ENCODE data around the gene PACSIN1.

DNA sequence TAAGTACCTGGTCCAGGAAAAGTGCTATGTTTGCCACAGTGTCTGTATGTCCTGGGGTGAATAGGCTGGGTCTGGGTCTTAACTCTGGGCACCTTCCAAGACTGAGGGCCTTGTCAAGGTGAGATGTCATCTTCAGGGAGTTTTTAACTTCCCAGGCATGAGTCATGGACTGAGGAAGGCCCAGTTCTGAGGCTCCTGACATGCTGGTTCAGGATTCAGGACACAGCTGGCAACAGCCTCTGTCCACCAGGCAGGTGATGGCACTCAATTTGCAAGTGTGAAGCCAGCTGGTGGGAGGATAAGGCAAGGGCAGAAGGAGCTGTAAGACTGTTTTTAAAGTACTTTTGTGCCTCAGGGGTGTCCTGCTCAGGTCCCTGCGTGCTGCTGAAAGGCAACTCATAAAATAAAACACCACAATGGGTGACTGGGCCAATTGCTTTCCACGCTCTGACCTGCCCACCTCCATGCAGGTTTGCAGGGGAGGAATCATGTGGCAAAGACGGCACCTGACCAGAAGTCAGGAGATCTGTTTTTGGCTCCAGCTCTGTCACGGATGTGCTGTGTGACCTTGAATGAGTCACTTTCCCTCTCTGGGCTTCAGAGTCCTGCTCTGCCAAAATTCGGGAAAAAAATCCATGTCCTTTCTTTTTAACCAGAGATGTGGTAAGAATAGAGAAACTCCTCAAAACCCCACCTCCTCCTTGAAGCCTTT is 4.9 kb upstream of the PACSIN1 start:
- TF ChIP-seq, protein P1, sequence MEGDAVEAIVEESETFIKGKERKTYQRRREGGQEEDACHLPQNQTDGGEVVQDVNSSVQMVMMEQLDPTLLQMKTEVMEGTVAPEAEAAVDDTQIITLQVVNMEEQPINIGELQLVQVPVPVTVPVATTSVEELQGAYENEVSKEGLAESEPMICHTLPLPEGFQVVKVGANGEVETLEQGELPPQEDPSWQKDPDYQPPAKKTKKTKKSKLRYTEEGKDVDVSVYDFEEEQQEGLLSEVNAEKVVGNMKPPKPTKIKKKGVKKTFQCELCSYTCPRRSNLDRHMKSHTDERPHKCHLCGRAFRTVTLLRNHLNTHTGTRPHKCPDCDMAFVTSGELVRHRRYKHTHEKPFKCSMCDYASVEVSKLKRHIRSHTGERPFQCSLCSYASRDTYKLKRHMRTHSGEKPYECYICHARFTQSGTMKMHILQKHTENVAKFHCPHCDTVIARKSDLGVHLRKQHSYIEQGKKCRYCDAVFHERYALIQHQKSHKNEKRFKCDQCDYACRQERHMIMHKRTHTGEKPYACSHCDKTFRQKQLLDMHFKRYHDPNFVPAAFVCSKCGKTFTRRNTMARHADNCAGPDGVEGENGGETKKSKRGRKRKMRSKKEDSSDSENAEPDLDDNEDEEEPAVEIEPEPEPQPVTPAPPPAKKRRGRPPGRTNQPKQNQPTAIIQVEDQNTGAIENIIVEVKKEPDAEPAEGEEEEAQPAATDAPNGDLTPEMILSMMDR (conservative IDR thresholded peaks at IDR 0.05; ENCODE audit: low read length) = no peak
- TF ChIP-seq EZH2phosphoT487 (IDR thresholded peaks at IDR 0.05; ENCODE audit: borderline replicate concordance, low read depth, low read length) = no peak

Data from OCI-LY7 (cell line).